B cell (primary cell): ENCODE measurements around the gene TADA1. TPM values are rescaled to one million over a fixed set of nuclear protein-coding genes. Genes with fewer than 3 reads are reported as not detected.
A peak's percentile ranks its signal among the peaks of the same experiment; 100 is the strongest.

Experiments
- ATAC-seq: fragments of 200-7000 bp; cut with Tn5 transposase; one replicate; pipeline ENCODE4 v1.10.0; 2021; ENCODE audit warnings: low read depth, mild to moderate bottlenecking, moderate number of reproducible peaks, moderate library complexity
- CTCF ChIA-PET: fragments of 350-600 bp; sonication (Branson Sonifier 250); formaldehyde crosslinking; loops from one replicate; lab custom pipeline; 2021; ENCODE audit warnings: antibody characterized with exemption, inconsistent platforms; lab: Charles Lee
- POLR2A ChIA-PET: fragments of 350-600 bp; sonication (Branson Sonifier 250); formaldehyde crosslinking; loops from one replicate; lab custom pipeline; 2021; ENCODE audit warnings: antibody characterized with exemption; lab: Charles Lee
- DNase-seq: peaks from one replicate; pipeline ENCODE4 v3.0.0; 2013
- H2AFZ ChIP-seq: 2 replicates; pipeline ENCODE4 v1.6.1; 2012; ENCODE audit warnings: mild to moderate bottlenecking, low read depth, low read length; ENCODE audit not compliant: insufficient read depth, poor library complexity, severe bottlenecking
- H3K27ac ChIP-seq, 2 donors: 1 replicate in 1 of 2; 2 replicates in 1 of 2; pipeline ENCODE4 v1.5.1; 2012 to 2013; ENCODE audit warnings: low read length in 2 of 2, mild to moderate bottlenecking in 2 of 2, moderate library complexity in 1 of 2
- H3K27me3 ChIP-seq, 4 experiments: fragments of 200-600 bp in 1 of 4; sonication (generic) in 1 of 4; replicated peaks in 1 of 4; 1 replicate in 2 of 4; 2 replicates in 2 of 4; pipeline versions ENCODE4 v1.6.1 to v1.7.0; 2013 to 2016; ENCODE audit warnings: low read length in 3 of 4, mild to moderate bottlenecking in 2 of 4, mixed read lengths in 1 of 4, moderate library complexity in 1 of 4; ENCODE audit not compliant: insufficient read depth in 4 of 4, control insufficient read depth in 3 of 4; ENCODE audit errors: control extremely low read depth in 1 of 4
- H3K36me3 ChIP-seq, 2 experiments: replicated peaks in 1 of 2; 1 replicate in 1 of 2; 2 replicates in 1 of 2; pipeline versions ENCODE4 v1.6.1 to v1.7.1; 2013; ENCODE audit warnings: low read length in 1 of 2; ENCODE audit not compliant: insufficient read depth in 2 of 2, control insufficient read depth in 1 of 2; ENCODE audit errors: control extremely low read depth in 1 of 2, extremely low read depth in 1 of 2
- H3K4me1 ChIP-seq, 2 donors: fragments of 200-600 bp in 1 of 2; sonication (generic) in 1 of 2; 1 replicate in 1 of 2; 2 replicates in 1 of 2; pipeline versions ENCODE4 v1.5.1 to v1.6.1; 2013 to 2017; ENCODE audit warnings: low read length in 2 of 2; ENCODE audit not compliant: control insufficient read depth in 2 of 2, insufficient read depth in 2 of 2
- H3K4me2 ChIP-seq: replicated peaks from 2 replicates; pipeline ENCODE3; 2012; ENCODE audit warnings: mild to moderate bottlenecking, low read depth, low read length; ENCODE audit not compliant: poor library complexity, severe bottlenecking
- H3K4me3 ChIP-seq, 5 experiments: fragments of 200-600 bp in 1 of 5; sonication (generic) in 1 of 5; 1 replicate in 3 of 5; 2 replicates in 2 of 5; pipeline versions ENCODE4 v1.5.1 to v1.7.0; 2011 to 2016; ENCODE audit warnings: low read length in 4 of 5, mild to moderate bottlenecking in 4 of 5, low read depth in 2 of 5, control low read depth in 1 of 5, moderate library complexity in 1 of 5; ENCODE audit not compliant: insufficient read depth in 1 of 5; ENCODE audit errors: control extremely low read depth in 1 of 5, extremely low read depth in 1 of 5
- H3K79me2 ChIP-seq: fragments of 200-600 bp; sonication (generic); one replicate; pipeline ENCODE4 v1.6.0; 2016; ENCODE audit warnings: low read length; ENCODE audit not compliant: control insufficient read depth, insufficient read depth
- H3K9ac ChIP-seq: fragments of 200-600 bp; sonication (generic); 2 replicates; pipeline ENCODE4 v1.6.1; 2017; ENCODE audit warnings: mild to moderate bottlenecking, low read length, moderate library complexity
- H3K9me3 ChIP-seq, 3 donors: one replicate each; pipeline versions ENCODE4 v1.6.1 to v1.7.1; 2013; ENCODE audit warnings: low read length in 2 of 3; ENCODE audit not compliant: control insufficient read depth in 2 of 3, insufficient read depth in 1 of 3; ENCODE audit errors: control extremely low read depth in 1 of 3
- H4K20me1 ChIP-seq: 2 replicates; pipeline ENCODE4 v1.6.0; 2012; ENCODE audit warnings: mild to moderate bottlenecking, low read length; ENCODE audit not compliant: insufficient read depth, control insufficient read depth, poor library complexity, severe bottlenecking
- H3K27ac Mint-ChIP-seq: one replicate; pipeline ENCODE4 v1.8.0; 2021; ENCODE audit warnings: mixed read lengths
- H3K27me3 Mint-ChIP-seq: one replicate; pipeline ENCODE4 v1.8.0; 2021; ENCODE audit warnings: mixed read lengths
- H3K4me1 Mint-ChIP-seq: one replicate; pipeline ENCODE4 v1.8.0; 2021; ENCODE audit warnings: mixed read lengths
- H3K4me3 Mint-ChIP-seq: one replicate; pipeline ENCODE4 v1.8.0; 2021; ENCODE audit warnings: mixed read lengths
- H3K9me3 Mint-ChIP-seq: one replicate; pipeline ENCODE4 v1.8.0; 2022; ENCODE audit warnings: mixed read lengths; ENCODE audit not compliant: insufficient read depth
- EZH2 ChIP-seq: IDR thresholded peaks from 2 replicates; pipeline ENCODE4 v1.6.1; 2012; ENCODE audit warnings: borderline replicate concordance, low read depth, mild to moderate bottlenecking, moderate library complexity, low read length; ENCODE audit not compliant: insufficient read depth, poor library complexity, severe bottlenecking
- WGBS: methylation state at CpG from one replicate; pipeline ENCODE4 v1.1.5; 2013; ENCODE audit warnings: missing lambda C conversion rate; ENCODE audit not compliant: insufficient coverage; 5-methylcytosine and 5-hydroxymethylcytosine counted together
- intact Hi-C: fragments of 100-400 bp; cut with micrococcal nuclease; formaldehyde crosslinking; loops from one replicate; pipeline ENCODE4 v1.10.0; 2022
- polyA plus RNA-seq: library from polyadenylated mRNA; depleted of rRNA; stranded (reverse); fragments of >200 nt; gene quantifications from 2 replicates; pipeline ENCODE4 v1.2.3, GENCODE V29; 2012
- total RNA-seq, 2 donors: library from RNA; stranded (reverse); fragments of 120-200 nt in 1 of 2; gene quantifications; 1 replicate in 1 of 2; 2 replicates in 1 of 2; pipeline versions ENCODE4 v1.2.3 to v1.2.4, GENCODE V29; 2013 to 2022
- TF ChIP-seq, protein P1 (sequence below): fragments of 200-600 bp; IDR thresholded peaks from one replicate; pipeline ENCODE4 v1.8.0; 2022; ENCODE audit warnings: antibody characterized with exemption, mild to moderate bottlenecking

TADA1 gene
- total and polyA plus RNA-seq, 2 donors (not counting 1 experiment from before 2014, with no cell fraction given), result 12.0 to 12.9 TPM

DNA sequence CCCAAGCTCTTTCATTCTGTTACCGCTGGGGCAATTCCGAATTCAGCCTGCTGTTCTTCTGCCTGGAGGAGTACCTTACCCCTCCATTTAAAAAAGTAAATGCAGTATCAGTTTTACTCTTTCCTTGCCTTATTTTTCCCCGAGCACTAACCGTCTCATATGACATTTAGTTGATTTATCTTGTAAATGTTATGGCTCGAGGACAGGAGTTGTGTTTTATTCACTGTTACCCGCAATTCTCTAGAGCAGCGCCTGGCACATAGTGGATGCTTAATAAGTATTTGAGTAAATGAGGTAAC lies 425 bp upstream of the TADA1 start:
- Histone ChIP-seq H3K9me3 (no peaks in the 10 kb centered on the region), H4K20me1 (no peaks in the 10 kb centered on the region), H3K27me3 (no peaks in the 10 kb centered on the region), H3K79me2 (peaks cover 43% of the 10 kb centered on the region), H3K4me1 (peaks cover 12 to 13% of the 10 kb centered on the region in 2 donors), H3K36me3 (peaks cover 0 to 2% of the 10 kb centered on the region in 2 experiments), H3K9ac (peak overlapping the region; percentile 56), H3K4me3 (peak overlapping the region in 4 of 5 experiments; percentile 16 to 80 (median 60)), H2AFZ (peak overlapping the region; percentile 74), H3K27ac (peak overlapping the region in 1 of 2 donors; percentile 41), H3K4me2 (peak overlapping the region; percentile 80)
- H3K27me3 Mint-ChIP-seq, result no peaks in the 10 kb centered on the region
- DNase-seq, result no peak
- CTCF ChIA-PET, result interaction anchor here (0.8 to 2.9 kb wide), 7 partner anchors 23 to 1059 kb away, joined by 3 to 16 read pairs (median 3); partner anchors contain the start of genes POGK and POU2F1
- peaks cover 36% of the 10 kb centered on the region for H3K4me1 Mint-ChIP-seq
- H3K4me3 Mint-ChIP-seq, result peak overlapping the region; percentile 98
- TF ChIP-seq, protein P1, sequence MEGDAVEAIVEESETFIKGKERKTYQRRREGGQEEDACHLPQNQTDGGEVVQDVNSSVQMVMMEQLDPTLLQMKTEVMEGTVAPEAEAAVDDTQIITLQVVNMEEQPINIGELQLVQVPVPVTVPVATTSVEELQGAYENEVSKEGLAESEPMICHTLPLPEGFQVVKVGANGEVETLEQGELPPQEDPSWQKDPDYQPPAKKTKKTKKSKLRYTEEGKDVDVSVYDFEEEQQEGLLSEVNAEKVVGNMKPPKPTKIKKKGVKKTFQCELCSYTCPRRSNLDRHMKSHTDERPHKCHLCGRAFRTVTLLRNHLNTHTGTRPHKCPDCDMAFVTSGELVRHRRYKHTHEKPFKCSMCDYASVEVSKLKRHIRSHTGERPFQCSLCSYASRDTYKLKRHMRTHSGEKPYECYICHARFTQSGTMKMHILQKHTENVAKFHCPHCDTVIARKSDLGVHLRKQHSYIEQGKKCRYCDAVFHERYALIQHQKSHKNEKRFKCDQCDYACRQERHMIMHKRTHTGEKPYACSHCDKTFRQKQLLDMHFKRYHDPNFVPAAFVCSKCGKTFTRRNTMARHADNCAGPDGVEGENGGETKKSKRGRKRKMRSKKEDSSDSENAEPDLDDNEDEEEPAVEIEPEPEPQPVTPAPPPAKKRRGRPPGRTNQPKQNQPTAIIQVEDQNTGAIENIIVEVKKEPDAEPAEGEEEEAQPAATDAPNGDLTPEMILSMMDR, result peak; percentile 42
- TF ChIP-seq EZH2, result no peak
- no peaks in the 10 kb centered on the region for H3K9me3 Mint-ChIP-seq
- peak overlapping the region; percentile 99 for H3K27ac Mint-ChIP-seq
- intact Hi-C loops, result loop anchor here (1.0 to 5.0 kb wide), 3 partner anchors 37 to 1060 kb away; partner anchors contain the start of genes DCAF6 and POGK
- no peak for ATAC-seq
- 0% methylated on average over 2 of the region's 7 CpGs for WGBS
- POLR2A ChIA-PET, result interaction anchor here (1.3 to 1.6 kb wide), 2 partner anchors 38 to 1060 kb away, joined by 4 to 11 read pairs; partner anchors contain the start of genes DCAF6 and POGK

GRCh38 chr1:166875302-166875733 lies 746 bp downstream of the TADA1 start:
- 24% methylated on average over 4 of the region's 8 CpGs for WGBS

More at GRCh38 chr1:166875302-166875733, 746 bp downstream of the TADA1 start:
- Histone ChIP-seq H3K9me3 (no peaks in the 10 kb centered on the region), H3K4me1 (peaks cover 12 to 13% of the 10 kb centered on the region in 2 donors), H3K4me2 (peak overlapping the region; percentile 92), H3K4me3 (peak overlapping the region; percentile 44 to 80 (median 74)), H3K27me3 (no peaks in the 10 kb centered on the region), H3K79me2 (peaks cover 55% of the 10 kb centered on the region), H3K36me3 (peaks cover 0 to 2% of the 10 kb centered on the region in 2 experiments), H3K27ac (peak overlapping the region; percentile 68 to 86), H3K9ac (peak overlapping the region; percentile 87), H4K20me1 (peaks cover 6% of the 10 kb centered on the region), H2AFZ (peak overlapping the region; percentile 98)
- no peak for DNase-seq
- H3K4me3 Mint-ChIP-seq, result peak overlapping the region; percentile 98
- no peak for ATAC-seq
- intact Hi-C loops, result loop anchor here (5.0 kb wide), 1 partner anchor 842 kb away; no protein-coding TSS in a partner anchor
- POLR2A ChIA-PET, result interaction anchor here (0.7 to 1.6 kb wide), 3 partner anchors 35 to 1061 kb away, joined by 3 to 11 read pairs (median 4); partner anchors contain the start of genes DCAF6 and POGK
- no peaks in the 10 kb centered on the region for H3K27me3 Mint-ChIP-seq
- peak overlapping the region; percentile 87 for H3K27ac Mint-ChIP-seq
- CTCF ChIA-PET, result interaction anchor here (0.5 to 2.9 kb wide), 5 partner anchors 22 to 1060 kb away, joined by 3 to 16 read pairs (median 3); partner anchors contain the start of gene POGK
- no peaks in the 10 kb centered on the region for H3K9me3 Mint-ChIP-seq
- no peak for TF ChIP-seq EZH2
- TF ChIP-seq, protein P1, result no peak
- peaks cover 38% of the 10 kb centered on the region for H3K4me1 Mint-ChIP-seq
